ENCODE results near the gene HERPUD1. TPM values are rescaled to one million over a fixed set of nuclear protein-coding genes. Genes with fewer than 3 reads are reported as not detected.

Gene HERPUD1
- total RNA-seq, 1 experiment from 2014 or later, result 45.2 TPM

DNA sequence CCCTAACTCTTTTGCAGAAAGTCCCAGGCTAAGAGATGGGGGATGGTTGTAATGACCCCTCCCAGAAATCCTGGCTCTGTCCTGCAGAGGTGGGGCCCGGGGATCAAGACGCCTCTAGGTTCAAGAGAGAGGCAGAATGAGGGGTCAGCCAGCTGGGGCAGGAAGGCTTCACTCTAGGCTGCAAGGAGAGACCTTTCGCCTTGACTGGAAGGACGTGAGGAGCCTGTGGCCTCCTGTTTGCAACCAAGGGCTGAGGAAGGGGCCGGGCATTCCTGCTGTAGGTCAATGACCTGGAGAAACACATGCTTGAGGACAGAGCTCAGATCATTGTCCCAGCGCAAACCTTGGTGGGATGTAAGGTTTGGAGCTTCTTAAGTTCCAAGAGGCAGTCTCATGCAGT lies 21.1 kb downstream of the HERPUD1 start:
- TF ChIP-seq SIN3A (IDR thresholded peaks at IDR 0.05; ENCODE audit: borderline replicate concordance, insufficient read depth, low read depth, low read length), result no peak
- no peak for TF ChIP-seq TCF7L2 (IDR thresholded peaks at IDR 0.05; ENCODE audit: low read depth, low read length)
- TF ChIP-seq, protein P1, sequence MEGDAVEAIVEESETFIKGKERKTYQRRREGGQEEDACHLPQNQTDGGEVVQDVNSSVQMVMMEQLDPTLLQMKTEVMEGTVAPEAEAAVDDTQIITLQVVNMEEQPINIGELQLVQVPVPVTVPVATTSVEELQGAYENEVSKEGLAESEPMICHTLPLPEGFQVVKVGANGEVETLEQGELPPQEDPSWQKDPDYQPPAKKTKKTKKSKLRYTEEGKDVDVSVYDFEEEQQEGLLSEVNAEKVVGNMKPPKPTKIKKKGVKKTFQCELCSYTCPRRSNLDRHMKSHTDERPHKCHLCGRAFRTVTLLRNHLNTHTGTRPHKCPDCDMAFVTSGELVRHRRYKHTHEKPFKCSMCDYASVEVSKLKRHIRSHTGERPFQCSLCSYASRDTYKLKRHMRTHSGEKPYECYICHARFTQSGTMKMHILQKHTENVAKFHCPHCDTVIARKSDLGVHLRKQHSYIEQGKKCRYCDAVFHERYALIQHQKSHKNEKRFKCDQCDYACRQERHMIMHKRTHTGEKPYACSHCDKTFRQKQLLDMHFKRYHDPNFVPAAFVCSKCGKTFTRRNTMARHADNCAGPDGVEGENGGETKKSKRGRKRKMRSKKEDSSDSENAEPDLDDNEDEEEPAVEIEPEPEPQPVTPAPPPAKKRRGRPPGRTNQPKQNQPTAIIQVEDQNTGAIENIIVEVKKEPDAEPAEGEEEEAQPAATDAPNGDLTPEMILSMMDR (IDR thresholded peaks at IDR 0.05), result no peak
- no peak for TF ChIP-seq POLR2AphosphoS5 (IDR thresholded peaks at IDR 0.05; ENCODE audit: low read depth, low read length)
- TF ChIP-seq, protein P2, sequence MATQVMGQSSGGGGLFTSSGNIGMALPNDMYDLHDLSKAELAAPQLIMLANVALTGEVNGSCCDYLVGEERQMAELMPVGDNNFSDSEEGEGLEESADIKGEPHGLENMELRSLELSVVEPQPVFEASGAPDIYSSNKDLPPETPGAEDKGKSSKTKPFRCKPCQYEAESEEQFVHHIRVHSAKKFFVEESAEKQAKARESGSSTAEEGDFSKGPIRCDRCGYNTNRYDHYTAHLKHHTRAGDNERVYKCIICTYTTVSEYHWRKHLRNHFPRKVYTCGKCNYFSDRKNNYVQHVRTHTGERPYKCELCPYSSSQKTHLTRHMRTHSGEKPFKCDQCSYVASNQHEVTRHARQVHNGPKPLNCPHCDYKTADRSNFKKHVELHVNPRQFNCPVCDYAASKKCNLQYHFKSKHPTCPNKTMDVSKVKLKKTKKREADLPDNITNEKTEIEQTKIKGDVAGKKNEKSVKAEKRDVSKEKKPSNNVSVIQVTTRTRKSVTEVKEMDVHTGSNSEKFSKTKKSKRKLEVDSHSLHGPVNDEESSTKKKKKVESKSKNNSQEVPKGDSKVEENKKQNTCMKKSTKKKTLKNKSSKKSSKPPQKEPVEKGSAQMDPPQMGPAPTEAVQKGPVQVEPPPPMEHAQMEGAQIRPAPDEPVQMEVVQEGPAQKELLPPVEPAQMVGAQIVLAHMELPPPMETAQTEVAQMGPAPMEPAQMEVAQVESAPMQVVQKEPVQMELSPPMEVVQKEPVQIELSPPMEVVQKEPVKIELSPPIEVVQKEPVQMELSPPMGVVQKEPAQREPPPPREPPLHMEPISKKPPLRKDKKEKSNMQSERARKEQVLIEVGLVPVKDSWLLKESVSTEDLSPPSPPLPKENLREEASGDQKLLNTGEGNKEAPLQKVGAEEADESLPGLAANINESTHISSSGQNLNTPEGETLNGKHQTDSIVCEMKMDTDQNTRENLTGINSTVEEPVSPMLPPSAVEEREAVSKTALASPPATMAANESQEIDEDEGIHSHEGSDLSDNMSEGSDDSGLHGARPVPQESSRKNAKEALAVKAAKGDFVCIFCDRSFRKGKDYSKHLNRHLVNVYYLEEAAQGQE (IDR thresholded peaks at IDR 0.05; ENCODE audit: insufficient read depth in 1 of 2, low read depth in 2 of 2, low read length in 1 of 2), result no peak
- CTCF ChIA-PET, result no interaction called here
- H3K27ac ChIP-seq (ENCODE audit: low read length), result no peak overlapping the region
- no peak overlapping the region for H3K4me3 ChIP-seq (ENCODE audit: low read depth in 2 of 2, low read length in 2 of 2)
- DNase-seq (ENCODE audit: low read depth, low spot score) (no peak), ATAC-seq (no peak)
- H3K36me3 ChIP-seq (ENCODE audit: control insufficient read depth, insufficient read depth, low read length), result no peaks in the 10 kb centered on the region
- no peaks in the 10 kb centered on the region for H3K9me3 ChIP-seq (ENCODE audit: control insufficient read depth, insufficient read depth, low read depth, low read length)
- in situ Hi-C loops (cut with HindIII; ENCODE audit: low pct_unique_long_range_greater_than_20kb, low sequenced_read_pairs), result no loop called here
- BruUV-seq (replicated peaks), result no TSS peak
- intact Hi-C loops (cut with micrococcal nuclease; ENCODE audit: unreplicated experiment), result no loop called here
- H3K27me3 ChIP-seq (ENCODE audit: control insufficient read depth, insufficient read depth, low read length), result no peaks in the 10 kb centered on the region
- POLR2A ChIA-PET, result no interaction called here
- H3K4me1 ChIP-seq (ENCODE audit: control insufficient read depth, insufficient read depth, low read length), result no peaks in the 10 kb centered on the region

DNA sequence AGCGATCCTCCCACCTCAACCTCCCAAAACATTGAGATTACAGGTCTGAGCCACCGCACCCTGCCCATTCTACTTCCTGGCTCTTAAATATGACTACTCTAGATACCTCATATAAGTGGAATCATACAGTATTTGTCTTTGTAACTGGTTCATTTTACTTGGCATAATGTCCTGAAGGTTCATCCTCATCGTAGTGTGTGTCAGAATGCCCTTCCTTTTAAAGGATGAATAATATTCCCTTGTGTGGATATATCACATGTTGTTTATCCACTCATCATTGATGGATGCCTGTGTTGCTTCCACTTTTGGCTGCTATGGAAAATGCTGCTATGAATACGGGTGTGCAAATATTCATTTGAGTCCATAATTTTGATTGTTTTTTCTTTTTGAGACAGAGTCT lies 24.1 kb downstream of the HERPUD1 start:
- ChIA-PET POLR2A (no interaction called here), CTCF (no interaction called here)
- in situ Hi-C loops (cut with HindIII; ENCODE audit: low pct_unique_long_range_greater_than_20kb, low sequenced_read_pairs), result no loop called here
- ATAC-seq (no peak), DNase-seq (ENCODE audit: low read depth, low spot score) (no peak)
- intact Hi-C loops (cut with micrococcal nuclease; ENCODE audit: unreplicated experiment), result no loop called here
- H3K9me3 ChIP-seq (ENCODE audit: control insufficient read depth, insufficient read depth, low read depth, low read length), result no peaks in the 10 kb centered on the region
- no peak overlapping the region for H3K4me3 ChIP-seq (ENCODE audit: low read depth in 2 of 2, low read length in 2 of 2)
- H3K4me1 ChIP-seq (ENCODE audit: control insufficient read depth, insufficient read depth, low read length), result no peaks in the 10 kb centered on the region
- no TSS peak for BruUV-seq (replicated peaks)
- no peak for TF ChIP-seq POLR2AphosphoS5 (IDR thresholded peaks at IDR 0.05; ENCODE audit: low read depth, low read length)
- TF ChIP-seq, protein P1 (IDR thresholded peaks at IDR 0.05), result no peak
- TF ChIP-seq SIN3A (IDR thresholded peaks at IDR 0.05; ENCODE audit: borderline replicate concordance, insufficient read depth, low read depth, low read length), result no peak
- TF ChIP-seq, protein P2 (IDR thresholded peaks at IDR 0.05; ENCODE audit: insufficient read depth in 1 of 2, low read depth in 2 of 2, low read length in 1 of 2), result no peak
- no peak for TF ChIP-seq TCF7L2 (IDR thresholded peaks at IDR 0.05; ENCODE audit: low read depth, low read length)
- H3K27ac ChIP-seq (ENCODE audit: low read length), result no peak overlapping the region
- H3K27me3 ChIP-seq (ENCODE audit: control insufficient read depth, insufficient read depth, low read length), result no peaks in the 10 kb centered on the region
- no peaks in the 10 kb centered on the region for H3K36me3 ChIP-seq (ENCODE audit: control insufficient read depth, insufficient read depth, low read length)
